PC-9 (cell line): Measurements from ENCODE around the gene PGAP6.

Source experiments
- CTCF ChIP-seq: fragments of 200-600 bp; sonication (generic); conservative IDR thresholded peaks from 2 replicates; pipeline ENCODE4 v1.6.1; 2017; ENCODE audit warnings: mixed run types, antibody characterized with exemption, mild to moderate bottlenecking, moderate library complexity
- EZH2 ChIP-seq: fragments of 200-600 bp; sonication (generic); IDR thresholded peaks from 2 replicates; pipeline ENCODE4 v1.8.0; 2017; ENCODE audit warnings: antibody characterized with exemption, low read depth

DNA sequence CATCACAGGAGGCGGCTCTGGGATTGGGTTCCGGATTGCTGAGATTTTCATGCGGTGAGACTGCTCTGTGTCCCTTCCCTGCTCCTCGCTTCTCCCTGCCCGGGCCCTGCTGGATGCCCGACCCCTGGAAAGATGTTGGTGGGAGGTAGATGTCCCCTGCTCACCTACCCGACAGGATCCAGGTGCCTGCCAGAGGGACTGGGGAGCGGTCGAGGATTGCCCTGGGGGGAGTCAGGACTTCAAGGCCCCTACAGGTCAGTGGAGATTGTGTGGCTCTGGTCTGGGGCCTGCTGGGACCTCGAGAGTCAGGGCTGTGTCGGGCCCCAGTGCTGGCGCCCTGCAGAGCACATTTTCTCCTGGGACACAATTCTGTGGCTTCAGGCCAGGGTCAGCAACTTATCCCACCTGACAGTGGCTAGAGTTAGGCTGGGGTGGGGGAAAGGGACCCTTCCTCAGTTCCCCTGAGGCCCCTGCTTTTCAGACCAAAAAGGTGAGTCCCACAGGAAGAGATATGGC, 23.3 kb upstream of the PGAP6 start:
- TF ChIP-seq CTCF (no peak), EZH2 (no peak)
